ENCODE data around the gene SPRY4. TPM values are rescaled to one million over a fixed set of nuclear protein-coding genes. Genes with fewer than 3 reads are reported as not detected.
"Not testable (repeated sequence)": the region's sequence is repeated elsewhere in the genome, so short reads cannot be mapped to it uniquely, and the experiment has no call there.

The SPRY4 gene
- total RNA-seq, 4 donors from 2014 or later: 8.2 to 19.3 (median 15.7) TPM

GRCh38 chr5:142303565-142303964 is 21.3 kb downstream of the SPRY4 start:
- WGBS, 2 donors (ENCODE audit: low coverage in 1 of 2): 78 to 80% methylated on average over 4 to 7 of the region's 7 CpGs
- no peak for DNase-seq
- in situ Hi-C loops (cut with MboI; ENCODE audit: low pct_ligation_motif_present in 1 of 4, low pct_unique_long_range_greater_than_20kb in 1 of 4, low sequenced_read_pairs in 3 of 4): no loop called here
- Histone ChIP-seq H3K4me3 (no peak overlapping the region), H3K36me3 (no peaks in the 10 kb centered on the region), H3K27ac (no peak overlapping the region), H3K9me3 (no peaks in the 10 kb centered on the region), H3K4me1 (peaks cover 5 to 61% (median 31%) of the 10 kb centered on the region in 4 donors), H3K27me3 (no peaks in the 10 kb centered on the region)
- no peak for TF ChIP-seq POLR2A (IDR thresholded peaks at IDR 0.05)
- intact Hi-C loops (cut with DNase I; ENCODE audit: low total_unique reads): no loop called here

- no peaks in the 10 kb centered on the region for H3K36me3 ChIP-seq
- TF ChIP-seq EP300 (IDR thresholded peaks at IDR 0.05; ENCODE audit: low read depth) (no peak), POLR2AphosphoS5 (IDR thresholded peaks at IDR 0.05) (peak in 2 of 3 donors; percentile 32 to 53), POLR2A (IDR thresholded peaks at IDR 0.05) (no peak), CTCF (IDR thresholded peaks at IDR 0.05) (no peak)
- no peaks in the 10 kb centered on the region for H3K27me3 ChIP-seq
- H3K9me3 ChIP-seq: no peaks in the 10 kb centered on the region
- peak overlapping the region; percentile 51 to 78 (median 56) for H3K27ac ChIP-seq
- H3K4me3 ChIP-seq: no peak overlapping the region
- DNase-seq: peak; percentile 80
- intact Hi-C loops (cut with DNase I; ENCODE audit: low total_unique reads): no loop called here
- in situ Hi-C loops (cut with MboI; ENCODE audit: low pct_ligation_motif_present in 1 of 4, low pct_unique_long_range_greater_than_20kb in 1 of 4, low sequenced_read_pairs in 3 of 4): no loop called here
- WGBS, 2 donors (ENCODE audit: low coverage in 1 of 2): 27 to 39% methylated on average over 3 to 4 of the region's 4 CpGs
- peaks cover 5 to 63% (median 36%) of the 10 kb centered on the region in 4 donors for H3K4me1 ChIP-seq
These were observed 23.3 kb downstream of the SPRY4 start for GRCh38 chr5:142301540-142301939.

GRCh38 chr5:142300677-142301076 is 24.1 kb downstream of the SPRY4 start:
- peak overlapping the region in 2 of 4 donors; percentile 54 to 78 for H3K27ac ChIP-seq
- 78 to 87% methylated on average over 6 to 8 of the region's 8 CpGs for WGBS, 2 donors (ENCODE audit: low coverage in 1 of 2)
- intact Hi-C loops (cut with DNase I; ENCODE audit: low total_unique reads): no loop called here

GRCh38 chr5:142298789-142299188 is 26.0 kb downstream of the SPRY4 start:
- intact Hi-C loops (cut with DNase I; ENCODE audit: low total_unique reads): no loop called here
- DNase-seq: peak; percentile 36
- no peaks in the 10 kb centered on the region for H3K36me3 ChIP-seq
- peak overlapping the region in 2 of 4 donors; percentile 9 to 29 for H3K27ac ChIP-seq
- in situ Hi-C loops (cut with MboI; ENCODE audit: low pct_ligation_motif_present in 1 of 4, low pct_unique_long_range_greater_than_20kb in 1 of 4, low sequenced_read_pairs in 3 of 4): no loop called here
- no peaks in the 10 kb centered on the region for H3K9me3 ChIP-seq
- WGBS, 2 donors (ENCODE audit: low coverage in 1 of 2): 52 to 55% methylated on average over 6 of the region's 6 CpGs
- TF ChIP-seq CTCF (IDR thresholded peaks at IDR 0.05): no peak
- TF ChIP-seq POLR2AphosphoS5 (IDR thresholded peaks at IDR 0.05): no peak
- TF ChIP-seq POLR2A (IDR thresholded peaks at IDR 0.05): no peak
- no peak for TF ChIP-seq EP300 (IDR thresholded peaks at IDR 0.05; ENCODE audit: low read depth)
- H3K4me3 ChIP-seq: no peak overlapping the region
- H3K27me3 ChIP-seq: no peaks in the 10 kb centered on the region
- peaks cover 5 to 39% (median 27%) of the 10 kb centered on the region in 4 donors for H3K4me1 ChIP-seq

More at GRCh38 chr5:142300677-142301076, 24.1 kb downstream of the SPRY4 start:
- in situ Hi-C loops (cut with MboI; ENCODE audit: low pct_ligation_motif_present in 1 of 4, low pct_unique_long_range_greater_than_20kb in 1 of 4, low sequenced_read_pairs in 3 of 4): no loop called here
- no peak for TF ChIP-seq POLR2AphosphoS5 (IDR thresholded peaks at IDR 0.05)
- TF ChIP-seq POLR2A (IDR thresholded peaks at IDR 0.05): no peak
- no peak for TF ChIP-seq CTCF (IDR thresholded peaks at IDR 0.05)
- TF ChIP-seq EP300 (IDR thresholded peaks at IDR 0.05; ENCODE audit: low read depth): no peak
- Histone ChIP-seq H3K4me3 (no peak overlapping the region), H3K4me1 (peaks cover 5 to 55% (median 31%) of the 10 kb centered on the region in 4 donors), H3K36me3 (no peaks in the 10 kb centered on the region), H3K9me3 (no peaks in the 10 kb centered on the region), H3K27me3 (no peaks in the 10 kb centered on the region)
- no peak for DNase-seq

GRCh38 chr5:142297786-142298185 is 27.0 kb downstream of the SPRY4 start:
- WGBS, 2 donors (ENCODE audit: low coverage in 1 of 2): 93 to 94% methylated on average over 3 to 5 of the region's 5 CpGs
- H3K27ac ChIP-seq; H3K9me3 ChIP-seq; H3K36me3 ChIP-seq; DNase-seq; in situ Hi-C loops (cut with MboI; ENCODE audit: low pct_ligation_motif_present in 1 of 4, low pct_unique_long_range_greater_than_20kb in 1 of 4, low sequenced_read_pairs in 3 of 4); H3K4me3 ChIP-seq; H3K27me3 ChIP-seq; intact Hi-C loops (cut with DNase I; ENCODE audit: low total_unique reads): not testable (repeated sequence)
- peaks cover 5 to 39% (median 27%) of the 10 kb centered on the region in 4 donors for H3K4me1 ChIP-seq
